K562 (cell line): ENCODE measurements around the gene SAT2. TPM values are rescaled to one million over a fixed set of nuclear protein-coding genes. Genes with fewer than 3 reads are reported as not detected.

ENCODE experiments used
- JUNB ChIP-seq: fragments of 450-650 bp; formaldehyde crosslinking; conservative IDR thresholded peaks from 2 replicates; pipeline ENCODE4 v1.4.0; 2020; ENCODE audit warnings: mild to moderate bottlenecking
- MAFK ChIP-seq: IDR thresholded peaks from 2 replicates; pipeline ENCODE4 v1.6.1; 2011; ENCODE audit warnings: low read length, improper control_type of control experiment
- MEF2A ChIP-seq: IDR thresholded peaks from 2 replicates; pipeline ENCODE4 v1.6.1; 2011; ENCODE audit warnings: low read depth, mild to moderate bottlenecking, low read length, moderate library complexity; ENCODE audit not compliant: control insufficient read depth
- NFIX ChIP-seq: fragments of 250-450 bp; sonication (Bioruptor Pico); IDR thresholded peaks from 2 replicates; pipeline ENCODE4 v1.4.0; 2020; ENCODE audit warnings: low read depth, mild to moderate bottlenecking, moderate library complexity
- PPARD ChIP-seq: fragments of 250-450 bp; sonication (Bioruptor Pico); IDR thresholded peaks from 2 replicates; pipeline ENCODE4 v1.8.0; 2022; ENCODE audit warnings: inconsistent platforms, mild to moderate bottlenecking, moderate library complexity
- RFX1 ChIP-seq: fragments of 450-650 bp; IDR thresholded peaks from 2 replicates; pipeline ENCODE4 v1.6.1; 2016; ENCODE audit warnings: mild to moderate bottlenecking, moderate library complexity
- SNRNP70 ChIP-seq: fragments of 200-400 bp; formaldehyde crosslinking; optimal IDR thresholded peaks from 2 replicates; pipeline ENCODE3; 2017; ENCODE audit warnings: low read depth, low read length
- SREBF1 ChIP-seq: fragments of 150-350 bp; IDR thresholded peaks from 2 replicates; pipeline ENCODE4 v1.6.1; 2014; ENCODE audit warnings: antibody characterized with exemption, low read depth, low read length, borderline replicate concordance
- SUPT5H ChIP-seq: fragments of 450-650 bp; IDR thresholded peaks from 2 replicates; pipeline ENCODE4 v1.6.1; 2016
- TSC22D4 ChIP-seq: fragments of 450-650 bp; IDR thresholded peaks from 2 replicates; pipeline ENCODE4 v1.6.1; 2016; ENCODE audit warnings: missing genetic modification characterization, missing biosample characterization, control low read depth
- ZNF609 ChIP-seq: sonication (generic); formaldehyde crosslinking; IDR thresholded peaks from 2 replicates; pipeline ENCODE4 v1.8.1; 2023; ENCODE audit warnings: missing genetic modification reagents, mild to moderate bottlenecking, borderline replicate concordance
- polyA plus RNA-seq, 8 experiments: library from polyadenylated mRNA; depleted of rRNA in 4 of 8; stranded (reverse) in 5 of 8; unstranded in 3 of 8; fragments of >200 nt; fragmentation: Nextera tagmentation in 2 of 8; fragmentation: Illumina TruSeq in 1 of 8; extraction: Ambion mirVana in 2 of 8; extraction: Trizol in 1 of 8; gene quantifications; 2 replicates each; pipeline versions ENCODE4 v1.2.1 to v1.2.3, GENCODE V29; 2011 to 2014; ENCODE audit warnings: inconsistent platforms in 1 of 8, missing spikeins in 1 of 8
- total RNA-seq, 7 experiments: library from RNA; depleted of rRNA in 6 of 7; stranded (reverse); fragments of >200 nt in 6 of 7; fragmentation: Illumina TruSeq in 2 of 7; extraction: Trizol in 2 of 7; gene quantifications; 2 replicates each; pipeline versions ENCODE4 v1.2.1 to v1.2.3, GENCODE V29; 2011 to 2021; ENCODE audit warnings: low replicate concordance in 1 of 7
- TF ChIP-seq, protein P1 (sequence below): fragments of 450-650 bp; formaldehyde crosslinking; IDR thresholded peaks from 2 replicates; pipeline ENCODE4 v1.4.0; 2020; ENCODE audit warnings: mild to moderate bottlenecking, moderate library complexity
- TF ChIP-seq, protein P2 (sequence below), 2 experiments: fragments of 150-350 bp in 1 of 2; IDR thresholded peaks; 2 replicates each; pipeline ENCODE4 v1.6.1; 2012 to 2016; ENCODE audit warnings: low read depth in 2 of 2, low read length in 2 of 2, mild to moderate bottlenecking in 1 of 2, moderate library complexity in 1 of 2
- TF ChIP-seq, protein P3 (sequence below): sonication (generic); formaldehyde crosslinking; IDR thresholded peaks from 2 replicates; pipeline ENCODE4 v1.8.1; 2023; ENCODE audit warnings: mild to moderate bottlenecking, missing genetic modification reagents

Gene SAT2
- total and polyA plus RNA-seq, 9 of the 15 experiments (the other 6 are each of a cell fraction or from before 2014, with no cell fraction given): 2.0 to 8.0 (median 5.3) TPM

DNA sequence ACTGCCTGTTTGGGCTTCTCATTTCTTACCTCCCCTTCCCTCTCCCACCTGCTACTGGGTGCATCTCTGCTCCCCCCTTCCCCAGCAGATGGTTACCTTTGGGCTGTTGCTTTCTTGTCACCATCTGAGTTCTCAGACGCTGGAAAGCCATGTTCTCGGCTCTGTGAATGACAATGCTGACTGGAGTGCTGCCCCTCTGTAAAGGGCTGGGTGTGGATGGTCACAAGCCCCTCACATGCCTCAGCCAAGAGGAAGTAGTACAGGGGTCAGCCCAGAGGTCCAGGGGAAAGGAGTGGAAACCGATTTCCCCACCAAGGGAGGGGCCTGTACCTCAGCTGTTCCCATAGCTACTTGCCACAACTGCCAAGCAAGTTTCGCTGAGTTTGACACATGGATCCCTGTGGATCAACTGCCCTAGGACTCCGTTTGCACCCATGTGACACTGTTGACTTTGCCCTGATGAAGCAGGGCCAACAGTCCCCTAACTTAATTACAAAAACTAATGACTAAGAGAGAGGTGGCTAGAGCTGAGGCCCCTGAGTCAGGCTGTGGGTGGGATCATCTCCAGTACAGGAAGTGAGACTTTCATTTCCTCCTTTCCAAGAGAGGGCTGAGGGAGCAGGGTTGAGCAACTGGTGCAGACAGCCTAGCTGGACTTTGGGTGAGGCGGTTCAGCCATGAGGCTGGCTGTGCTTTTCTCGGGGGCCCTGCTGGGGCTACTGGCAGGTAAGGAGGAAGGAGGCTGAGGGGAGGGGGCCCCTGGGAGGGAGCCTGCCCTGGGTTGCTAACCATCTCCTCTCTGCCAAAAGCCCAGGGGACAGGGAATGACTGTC is 48.4 kb downstream of the SAT2 start, which contains the start of gene CD68 (continued):
- TF ChIP-seq, protein P1, sequence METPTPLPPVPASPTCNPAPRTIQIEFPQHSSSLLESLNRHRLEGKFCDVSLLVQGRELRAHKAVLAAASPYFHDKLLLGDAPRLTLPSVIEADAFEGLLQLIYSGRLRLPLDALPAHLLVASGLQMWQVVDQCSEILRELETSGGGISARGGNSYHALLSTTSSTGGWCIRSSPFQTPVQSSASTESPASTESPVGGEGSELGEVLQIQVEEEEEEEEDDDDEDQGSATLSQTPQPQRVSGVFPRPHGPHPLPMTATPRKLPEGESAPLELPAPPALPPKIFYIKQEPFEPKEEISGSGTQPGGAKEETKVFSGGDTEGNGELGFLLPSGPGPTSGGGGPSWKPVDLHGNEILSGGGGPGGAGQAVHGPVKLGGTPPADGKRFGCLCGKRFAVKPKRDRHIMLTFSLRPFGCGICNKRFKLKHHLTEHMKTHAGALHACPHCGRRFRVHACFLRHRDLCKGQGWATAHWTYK (CRISPR knock-in tag): 0 out of 2 replicates have a peak, but pooled peaks have one; percentile 37
- TF ChIP-seq RFX1: peak; percentile 88
- no peak for TF ChIP-seq ZNF609 (CRISPR knock-in tag)
- TF ChIP-seq MAFK: no peak
- TF ChIP-seq TSC22D4 (tag): no peak
- TF ChIP-seq MEF2A: no peak
- no peak for TF ChIP-seq JUNB (CRISPR knock-in tag)
- no peak for TF ChIP-seq NFIX (CRISPR knock-in tag)
- TF ChIP-seq SUPT5H: peak; percentile 91
- TF ChIP-seq, protein P2, sequence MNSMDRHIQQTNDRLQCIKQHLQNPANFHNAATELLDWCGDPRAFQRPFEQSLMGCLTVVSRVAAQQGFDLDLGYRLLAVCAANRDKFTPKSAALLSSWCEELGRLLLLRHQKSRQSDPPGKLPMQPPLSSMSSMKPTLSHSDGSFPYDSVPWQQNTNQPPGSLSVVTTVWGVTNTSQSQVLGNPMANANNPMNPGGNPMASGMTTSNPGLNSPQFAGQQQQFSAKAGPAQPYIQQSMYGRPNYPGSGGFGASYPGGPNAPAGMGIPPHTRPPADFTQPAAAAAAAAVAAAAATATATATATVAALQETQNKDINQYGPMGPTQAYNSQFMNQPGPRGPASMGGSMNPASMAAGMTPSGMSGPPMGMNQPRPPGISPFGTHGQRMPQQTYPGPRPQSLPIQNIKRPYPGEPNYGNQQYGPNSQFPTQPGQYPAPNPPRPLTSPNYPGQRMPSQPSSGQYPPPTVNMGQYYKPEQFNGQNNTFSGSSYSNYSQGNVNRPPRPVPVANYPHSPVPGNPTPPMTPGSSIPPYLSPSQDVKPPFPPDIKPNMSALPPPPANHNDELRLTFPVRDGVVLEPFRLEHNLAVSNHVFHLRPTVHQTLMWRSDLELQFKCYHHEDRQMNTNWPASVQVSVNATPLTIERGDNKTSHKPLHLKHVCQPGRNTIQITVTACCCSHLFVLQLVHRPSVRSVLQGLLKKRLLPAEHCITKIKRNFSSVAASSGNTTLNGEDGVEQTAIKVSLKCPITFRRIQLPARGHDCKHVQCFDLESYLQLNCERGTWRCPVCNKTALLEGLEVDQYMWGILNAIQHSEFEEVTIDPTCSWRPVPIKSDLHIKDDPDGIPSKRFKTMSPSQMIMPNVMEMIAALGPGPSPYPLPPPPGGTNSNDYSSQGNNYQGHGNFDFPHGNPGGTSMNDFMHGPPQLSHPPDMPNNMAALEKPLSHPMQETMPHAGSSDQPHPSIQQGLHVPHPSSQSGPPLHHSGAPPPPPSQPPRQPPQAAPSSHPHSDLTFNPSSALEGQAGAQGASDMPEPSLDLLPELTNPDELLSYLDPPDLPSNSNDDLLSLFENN (IDR thresholded peaks at IDR 0.05; ENCODE audit: low read depth in 2 of 2, low read length in 2 of 2): peak in 1 of 2 experiments; percentile 49; a peak in 1 of 4 replicates
- TF ChIP-seq, protein P3, sequence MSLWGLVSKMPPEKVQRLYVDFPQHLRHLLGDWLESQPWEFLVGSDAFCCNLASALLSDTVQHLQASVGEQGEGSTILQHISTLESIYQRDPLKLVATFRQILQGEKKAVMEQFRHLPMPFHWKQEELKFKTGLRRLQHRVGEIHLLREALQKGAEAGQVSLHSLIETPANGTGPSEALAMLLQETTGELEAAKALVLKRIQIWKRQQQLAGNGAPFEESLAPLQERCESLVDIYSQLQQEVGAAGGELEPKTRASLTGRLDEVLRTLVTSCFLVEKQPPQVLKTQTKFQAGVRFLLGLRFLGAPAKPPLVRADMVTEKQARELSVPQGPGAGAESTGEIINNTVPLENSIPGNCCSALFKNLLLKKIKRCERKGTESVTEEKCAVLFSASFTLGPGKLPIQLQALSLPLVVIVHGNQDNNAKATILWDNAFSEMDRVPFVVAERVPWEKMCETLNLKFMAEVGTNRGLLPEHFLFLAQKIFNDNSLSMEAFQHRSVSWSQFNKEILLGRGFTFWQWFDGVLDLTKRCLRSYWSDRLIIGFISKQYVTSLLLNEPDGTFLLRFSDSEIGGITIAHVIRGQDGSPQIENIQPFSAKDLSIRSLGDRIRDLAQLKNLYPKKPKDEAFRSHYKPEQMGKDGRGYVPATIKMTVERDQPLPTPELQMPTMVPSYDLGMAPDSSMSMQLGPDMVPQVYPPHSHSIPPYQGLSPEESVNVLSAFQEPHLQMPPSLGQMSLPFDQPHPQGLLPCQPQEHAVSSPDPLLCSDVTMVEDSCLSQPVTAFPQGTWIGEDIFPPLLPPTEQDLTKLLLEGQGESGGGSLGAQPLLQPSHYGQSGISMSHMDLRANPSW (CRISPR knock-in tag): no peak
- no peak for TF ChIP-seq SREBF1
- TF ChIP-seq PPARD: no peak
- no peak for TF ChIP-seq SNRNP70
